Measurements from ENCODE around the gene NLRP7.
"Not testable (repeated sequence)": the region's sequence is repeated elsewhere in the genome, so short reads cannot be mapped to it uniquely, and the experiment has no call there.

NLRP7 gene

DNA sequence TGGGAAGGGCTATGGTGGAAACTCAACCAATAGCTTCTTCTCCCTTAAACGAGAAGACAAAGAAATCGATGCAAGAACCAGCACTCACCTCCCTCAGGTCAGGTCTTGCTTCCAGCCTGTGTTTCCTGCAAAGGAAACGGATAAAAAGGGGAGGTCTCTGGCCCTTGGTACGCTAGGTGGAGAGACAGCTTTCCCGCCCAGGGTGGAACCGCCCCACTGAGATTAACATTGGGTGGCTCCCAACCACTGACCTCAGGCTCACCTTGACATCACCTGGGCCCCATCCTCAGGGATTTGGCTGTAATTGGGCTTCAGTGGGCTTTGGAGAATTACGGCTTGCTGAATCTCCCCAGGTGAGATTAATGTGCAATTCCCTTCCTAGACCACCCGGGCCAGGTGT, at the start of gene NLRP7:
TSS of gene NLRP7 (minus strand) at position 150 of the 400 bp plus-strand sequence.
- DNase-seq: no peak

DNA sequence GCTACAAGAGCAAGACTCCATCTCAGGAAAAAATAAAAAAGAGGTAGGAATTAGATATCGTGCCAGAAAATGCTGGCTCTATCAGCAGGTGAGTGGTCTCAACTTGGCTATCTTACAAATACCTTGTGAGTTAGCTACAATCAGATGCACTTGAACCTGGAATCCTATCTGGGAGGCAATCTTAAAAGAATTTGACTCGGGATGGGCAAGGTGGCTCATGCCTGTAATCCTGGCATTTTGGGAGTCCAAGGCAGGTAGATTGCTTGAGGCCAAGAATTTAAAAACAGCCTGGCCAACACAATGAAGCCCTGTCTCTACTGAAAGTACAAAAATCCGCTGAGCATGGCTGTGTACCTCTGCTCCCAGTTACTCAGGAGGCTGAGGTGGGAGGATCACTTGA, 48.2 kb upstream of the NLRP7 start:
- no peak for DNase-seq

DNA sequence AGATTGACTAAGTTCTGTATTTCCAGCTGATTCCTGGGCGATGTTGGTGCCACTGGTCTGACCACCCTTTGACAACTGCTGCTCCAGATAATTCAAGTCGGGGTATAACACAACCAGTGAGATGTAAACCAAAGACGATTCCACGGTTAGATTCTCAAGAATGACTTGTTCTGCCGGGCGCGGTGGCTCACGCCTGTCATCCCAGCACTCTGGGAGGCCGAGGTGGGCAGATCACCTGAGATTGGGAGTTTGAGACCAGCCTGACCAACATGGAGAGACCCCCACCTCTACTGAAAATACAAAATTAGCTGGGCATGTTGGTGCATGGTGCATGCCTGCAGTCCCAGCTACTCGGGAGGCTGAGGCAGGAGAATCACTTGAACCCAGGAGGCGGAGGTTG, 42.2 kb upstream of the NLRP7 start:
- DNase-seq: not testable (repeated sequence)

DNA sequence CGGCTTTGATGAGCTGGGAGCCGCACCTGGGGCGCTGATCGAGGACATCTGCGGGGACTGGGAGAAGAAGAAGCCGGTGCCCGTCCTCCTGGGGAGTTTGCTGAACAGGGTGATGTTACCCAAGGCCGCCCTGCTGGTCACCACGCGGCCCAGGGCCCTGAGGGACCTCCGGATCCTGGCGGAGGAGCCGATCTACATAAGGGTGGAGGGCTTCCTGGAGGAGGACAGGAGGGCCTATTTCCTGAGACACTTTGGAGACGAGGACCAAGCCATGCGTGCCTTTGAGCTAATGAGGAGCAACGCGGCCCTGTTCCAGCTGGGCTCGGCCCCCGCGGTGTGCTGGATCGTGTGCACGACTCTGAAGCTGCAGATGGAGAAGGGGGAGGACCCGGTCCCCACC, 35.2 kb upstream of the NLRP7 start:
- DNase-seq: not testable (repeated sequence)

DNA sequence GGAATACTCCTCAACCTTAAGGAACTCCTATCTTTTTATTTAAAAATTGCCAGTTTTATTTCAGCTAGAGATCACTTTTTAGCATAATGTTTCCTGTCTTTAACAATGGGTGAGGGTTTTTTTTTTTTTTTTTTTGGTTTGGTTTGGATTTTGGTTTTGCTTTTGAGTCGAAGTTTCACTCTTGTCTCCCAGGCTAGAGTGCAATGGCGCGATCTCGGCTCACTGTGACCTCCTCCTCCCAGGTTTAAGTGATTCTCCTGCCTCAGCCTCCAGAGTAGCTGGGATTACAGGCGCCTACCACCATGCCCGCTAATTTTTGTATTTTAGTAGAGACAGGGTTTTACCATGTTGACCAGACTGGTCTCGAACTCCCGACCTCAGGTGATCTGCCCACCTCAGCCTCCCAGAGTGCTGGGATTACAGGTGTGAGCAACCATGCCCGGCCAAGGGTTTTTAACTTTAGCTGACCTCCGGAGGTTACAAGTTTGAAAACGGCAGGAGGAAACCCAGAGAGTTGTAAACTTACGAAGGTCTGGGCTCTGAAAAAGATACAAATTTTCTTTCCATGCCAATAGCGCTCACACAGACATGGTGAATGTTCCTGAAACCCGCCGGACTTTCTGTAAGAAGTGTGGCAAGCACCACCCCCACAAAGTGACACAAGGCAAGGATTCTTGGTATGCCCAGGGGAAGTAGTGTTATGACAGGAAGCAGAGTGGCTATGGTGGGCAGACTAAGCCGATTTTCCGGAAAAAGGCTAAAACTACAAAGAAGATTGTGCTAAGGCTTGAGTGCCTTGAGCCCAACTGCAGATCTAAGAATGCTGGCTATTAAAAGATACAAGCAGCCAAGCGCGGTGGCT, 26.1 kb upstream of the NLRP7 start:
- DNase-seq: not testable (repeated sequence)

DNA sequence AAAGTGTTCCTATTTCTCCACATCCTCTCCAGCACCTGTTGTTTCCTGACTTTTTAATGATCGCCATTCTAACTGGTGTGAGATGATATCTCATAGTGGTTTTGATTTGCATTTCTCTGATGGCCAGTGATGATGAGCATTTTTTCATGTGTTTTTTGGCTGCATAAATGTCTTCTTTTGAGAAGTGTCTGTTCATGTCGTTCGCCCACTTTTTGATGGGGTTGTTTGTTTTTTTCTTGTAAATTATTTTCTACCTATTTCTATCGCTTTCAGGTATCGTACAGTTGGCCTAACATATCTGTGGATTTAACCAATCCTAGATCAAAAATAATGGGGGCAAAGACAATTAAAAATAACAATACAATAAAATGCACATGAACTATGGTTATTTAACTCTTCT, 24.1 kb upstream of the NLRP7 start:
- DNase-seq: not testable (repeated sequence)

DNA sequence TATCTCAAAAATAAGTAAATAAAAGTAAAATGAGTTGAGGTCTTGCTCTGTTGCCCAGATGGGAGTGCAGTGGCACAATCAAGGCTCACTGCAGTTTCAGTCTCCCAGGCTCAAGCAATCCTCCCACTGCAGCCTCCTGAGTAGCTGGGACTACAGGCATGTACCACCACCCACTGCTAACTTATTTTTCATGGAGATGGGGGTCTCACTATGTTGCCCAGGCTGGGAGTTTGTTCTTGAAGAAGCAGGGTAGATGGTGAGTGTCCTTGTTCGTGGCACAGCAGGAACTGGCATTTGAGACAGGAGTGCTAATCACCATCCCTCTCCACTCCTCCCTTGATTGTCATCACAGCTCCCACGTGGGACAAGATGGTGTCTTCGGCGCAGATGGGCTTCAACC, 22.3 kb upstream of the NLRP7 start:
- no peak for DNase-seq

DNA sequence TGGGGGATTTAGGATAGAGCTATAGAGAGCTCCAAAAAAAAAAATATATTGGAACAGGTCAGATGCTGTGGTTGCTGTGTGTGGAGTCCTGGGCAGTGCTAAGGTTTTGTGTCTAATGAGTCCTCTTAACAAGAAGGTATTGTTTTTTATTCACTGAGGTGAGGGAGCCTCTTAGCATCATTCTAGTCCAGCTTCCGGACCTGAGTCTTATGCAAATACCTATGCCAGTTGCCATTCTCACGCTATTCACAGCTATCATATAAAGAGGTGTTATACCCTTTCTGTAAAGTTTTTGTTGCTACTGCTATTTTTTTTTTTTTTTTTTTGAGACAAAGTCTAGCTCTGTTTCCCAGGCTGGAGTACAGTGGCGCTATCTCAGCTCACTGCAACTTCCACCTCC, 20.3 kb upstream of the NLRP7 start:
- DNase-seq: no peak

DNA sequence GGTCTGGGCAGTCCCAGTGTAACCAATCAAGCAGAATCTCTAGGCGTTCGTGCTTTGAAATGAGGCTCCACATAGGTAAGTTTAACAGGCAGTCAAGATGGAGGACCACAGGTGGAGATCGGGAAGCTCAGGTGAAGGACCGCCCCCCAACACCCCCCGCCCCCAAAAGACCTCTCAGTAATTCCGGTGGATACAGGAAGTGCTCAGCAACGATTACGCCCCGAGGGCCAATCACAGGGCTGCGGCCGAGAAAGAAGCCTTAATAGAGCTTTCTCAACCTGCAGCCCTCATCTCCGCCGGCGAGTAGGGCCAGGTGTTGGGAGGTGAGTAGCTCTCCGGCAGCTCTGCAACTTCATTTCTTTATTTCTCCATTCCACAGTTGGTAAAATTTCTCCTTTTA, 17.7 kb upstream of the NLRP7 start:
- DNase-seq: not testable (repeated sequence)

DNA sequence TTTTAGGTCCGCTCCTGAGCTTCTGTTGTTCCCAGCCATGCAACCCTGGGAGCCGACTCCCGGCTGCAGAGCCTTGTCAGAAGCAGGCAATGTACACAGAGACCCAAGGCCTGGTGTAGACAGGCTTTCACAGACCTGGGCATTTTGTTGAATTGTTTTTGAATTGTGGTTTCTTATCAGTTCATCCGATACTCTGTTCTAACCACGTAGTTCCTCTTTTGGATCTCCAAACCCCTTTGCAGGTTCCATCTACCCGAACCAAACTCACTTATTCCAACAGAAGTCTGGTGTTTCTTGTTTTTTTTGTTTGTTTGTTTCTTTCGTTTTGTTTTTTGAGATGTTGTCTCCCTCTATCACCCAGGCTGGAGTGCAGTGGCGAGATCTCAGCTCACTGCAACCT, 12.5 kb upstream of the NLRP7 start:
- peak; percentile 95 for DNase-seq

DNA sequence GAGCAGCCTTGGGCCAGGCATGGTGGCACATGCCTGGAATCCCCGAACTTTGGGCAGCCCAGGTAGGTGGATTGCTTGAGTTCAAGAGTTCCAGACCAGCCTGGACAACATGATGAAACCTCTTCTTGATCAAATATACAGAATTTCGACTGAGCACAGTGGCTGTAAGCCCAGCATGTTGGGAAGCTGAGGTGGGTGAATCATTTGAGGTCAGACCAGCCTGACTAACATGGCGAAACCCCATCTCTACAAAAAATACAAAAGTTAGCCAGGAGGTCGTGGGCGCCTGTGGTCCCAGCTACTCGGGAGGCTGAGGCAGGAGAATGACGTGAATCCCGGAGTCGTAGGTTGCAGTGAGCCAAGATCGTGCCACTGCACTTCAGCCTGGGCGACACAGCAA, 8.0 kb upstream of the NLRP7 start:
- DNase-seq: no peak

DNA sequence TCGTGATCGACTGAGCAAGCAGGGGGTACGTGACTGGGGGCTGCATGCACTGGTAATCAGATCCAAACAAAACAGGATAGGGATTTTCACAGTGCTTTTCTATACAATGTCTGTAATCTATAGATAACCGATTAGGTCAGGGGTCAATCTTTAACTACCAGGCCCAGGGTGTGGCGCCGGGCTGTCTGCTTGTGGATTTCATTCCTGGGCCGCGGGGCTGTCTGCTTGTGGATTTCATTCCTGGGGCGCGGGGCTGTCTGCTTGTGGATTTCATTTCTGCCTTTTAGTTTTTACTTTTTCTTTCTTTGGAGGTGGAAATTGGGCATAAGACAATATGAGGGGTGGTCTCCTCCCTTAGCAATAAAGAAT, 6.0 kb upstream of the NLRP7 start:
- DNase-seq: not testable (repeated sequence)

DNA sequence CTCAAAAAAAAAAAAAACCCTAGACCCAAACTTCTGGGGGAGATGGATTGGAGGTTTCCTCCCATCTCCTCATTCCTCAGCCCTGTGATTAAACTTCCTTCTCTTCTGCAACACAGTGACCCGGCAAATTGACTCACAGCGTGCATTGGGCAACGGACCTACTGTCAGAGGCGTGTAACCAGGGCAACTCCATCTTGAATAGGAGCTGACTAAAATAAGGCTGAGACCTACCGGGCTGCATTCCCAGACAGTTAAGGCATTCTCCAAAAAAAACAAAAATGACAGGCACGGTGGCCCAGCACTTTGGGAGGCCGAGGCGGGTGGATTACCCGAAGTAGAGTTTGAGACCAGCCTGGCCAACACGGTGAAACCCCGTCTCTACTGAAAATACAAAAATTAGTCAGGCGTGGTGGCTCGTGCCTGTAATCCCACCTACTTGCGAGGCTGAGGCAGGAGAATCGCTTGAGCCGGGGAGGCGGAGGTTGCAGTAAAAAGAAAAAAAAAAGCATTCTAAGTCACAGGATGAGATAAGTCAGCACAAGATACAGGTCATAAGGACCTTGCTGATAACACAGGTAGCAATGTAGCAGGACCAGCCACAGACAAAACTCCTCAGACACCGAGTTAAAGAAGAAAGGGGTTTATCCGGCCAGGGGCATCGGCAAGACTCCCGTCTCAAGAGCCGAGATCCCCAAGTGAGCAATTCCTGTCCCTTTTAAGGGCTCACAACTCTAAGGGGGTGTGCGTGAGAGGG, 5.4 kb upstream of the NLRP7 start:
- DNase-seq: no peak

DNA sequence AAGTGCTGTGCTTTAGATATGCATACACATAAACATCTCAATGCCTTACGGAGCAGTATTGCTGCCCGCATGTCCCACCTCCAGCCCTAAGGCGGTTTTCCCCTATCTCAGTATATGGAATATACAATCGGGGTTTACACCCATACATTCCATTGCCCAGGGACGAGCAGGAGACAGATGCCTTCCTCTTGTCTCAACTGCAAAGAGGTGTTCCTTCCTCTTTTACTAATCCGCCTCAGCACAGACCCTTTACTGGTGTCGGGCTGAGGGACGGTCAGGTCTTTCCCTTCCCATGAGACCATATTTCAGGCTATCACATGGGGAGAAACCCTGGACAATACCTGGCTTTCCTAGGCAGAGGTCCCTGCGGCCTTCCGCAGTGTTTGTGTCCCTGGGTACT, 3.2 kb upstream of the NLRP7 start:
- DNase-seq: not testable (repeated sequence)

DNA sequence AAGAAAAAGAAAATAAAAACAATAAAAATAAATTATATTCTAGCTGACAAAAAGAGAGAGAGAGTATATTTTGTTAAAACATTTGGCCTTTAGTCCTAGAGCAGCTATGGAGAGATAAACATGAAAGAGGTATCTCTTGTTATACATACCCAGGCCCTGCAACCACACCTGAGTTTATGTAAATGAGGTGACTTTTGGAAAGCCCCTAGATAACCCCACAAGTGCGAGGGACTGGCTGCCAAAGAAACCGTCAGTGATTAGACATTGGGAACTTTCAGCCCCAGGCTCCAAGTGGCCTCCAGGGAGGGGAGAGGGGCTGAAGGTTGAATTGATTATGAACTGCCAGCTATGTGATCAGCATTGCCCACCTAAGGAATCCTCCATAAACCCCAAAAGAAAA, 2.1 kb upstream of the NLRP7 start:
- no peak for DNase-seq

DNA sequence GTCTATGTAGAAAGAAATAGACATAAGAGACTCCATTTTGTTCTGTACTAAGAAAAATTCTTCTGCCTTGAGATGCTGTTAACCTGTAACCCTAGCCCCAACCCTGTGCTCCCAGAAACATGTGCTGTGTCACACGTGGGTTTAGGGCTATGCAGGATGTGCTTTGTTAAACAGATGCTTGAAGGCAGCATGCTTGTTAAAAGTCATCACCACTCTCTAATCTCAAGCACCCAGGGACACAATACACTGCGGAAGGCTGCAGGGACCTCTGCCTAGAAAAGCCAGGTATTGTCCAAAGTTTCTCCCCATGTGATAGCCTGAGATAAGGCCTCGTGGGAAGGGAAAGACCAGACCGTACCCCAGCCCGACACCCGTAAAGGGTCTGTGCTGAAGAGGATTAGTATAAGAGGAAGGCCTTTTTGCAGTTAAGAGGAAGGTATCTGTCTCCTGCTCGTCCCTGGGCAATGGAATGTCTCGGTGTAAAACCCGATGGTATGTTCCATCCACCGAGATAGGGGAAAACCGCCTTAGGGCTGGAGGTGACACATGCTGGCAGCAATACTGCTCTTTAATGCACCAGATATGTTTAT, 3.5 kb downstream of the NLRP7 start:
- peak; percentile 22 for DNase-seq

DNA sequence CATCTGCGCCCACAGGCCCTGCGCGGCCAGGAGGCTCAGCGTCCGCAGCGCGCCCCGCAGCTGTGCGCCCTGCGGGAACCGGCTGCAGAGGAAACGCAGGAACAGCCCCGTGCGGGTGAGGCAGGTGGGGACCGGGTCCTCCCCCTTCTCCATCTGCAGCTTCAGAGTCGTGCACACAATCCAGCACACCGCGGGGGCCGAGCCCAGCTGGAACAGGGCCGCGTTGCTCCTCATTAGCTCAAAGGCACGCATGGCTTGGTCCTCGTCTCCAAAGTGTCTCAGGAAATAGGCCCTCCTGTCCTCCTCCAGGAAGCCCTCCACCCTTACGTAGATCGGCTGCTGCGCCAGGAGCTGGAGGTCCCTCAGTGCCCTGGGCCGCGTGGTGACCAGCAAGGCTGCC, 7.8 kb downstream of the NLRP7 start:
- not testable (repeated sequence) for DNase-seq

DNA sequence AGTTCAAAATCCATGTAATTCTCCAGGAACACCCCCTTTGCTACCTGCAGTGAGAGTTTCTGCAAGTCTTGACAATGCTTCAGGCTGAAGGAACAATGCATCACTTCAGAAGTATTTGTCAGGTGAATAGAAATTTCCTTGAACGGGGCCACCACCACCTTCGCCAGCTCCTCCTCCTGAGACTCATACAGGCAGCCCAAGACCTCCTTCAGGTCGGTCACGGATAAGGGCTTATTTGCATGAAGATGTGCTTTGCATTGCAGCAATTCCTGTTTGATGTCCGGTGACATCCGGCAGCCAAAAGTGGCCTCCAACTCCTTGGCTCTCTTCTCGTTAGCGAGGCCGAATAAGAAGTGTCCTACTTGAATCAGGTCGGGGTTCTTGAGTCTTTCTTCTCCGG, 8.4 kb downstream of the NLRP7 start:
- DNase-seq: no peak

DNA sequence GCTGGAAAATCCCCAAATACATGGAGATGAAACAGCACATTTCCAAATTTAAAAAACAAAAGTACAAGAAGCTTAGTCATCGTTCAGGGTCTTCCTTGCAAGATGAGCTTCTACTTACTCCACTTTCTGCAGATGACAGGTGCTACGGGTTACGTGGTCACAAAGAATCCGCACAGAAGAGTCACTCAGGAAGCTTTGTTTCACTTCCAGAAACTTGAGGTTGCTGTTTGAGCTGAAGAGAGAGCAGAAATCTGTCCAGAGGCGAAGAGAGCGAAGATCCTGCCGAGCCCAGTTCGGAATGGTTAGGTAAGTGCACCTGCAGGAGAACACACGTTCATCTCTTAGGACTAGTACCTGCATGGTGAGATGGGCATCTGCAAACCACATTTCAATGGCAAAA, 9.4 kb downstream of the NLRP7 start:
- DNase-seq: no peak

DNA sequence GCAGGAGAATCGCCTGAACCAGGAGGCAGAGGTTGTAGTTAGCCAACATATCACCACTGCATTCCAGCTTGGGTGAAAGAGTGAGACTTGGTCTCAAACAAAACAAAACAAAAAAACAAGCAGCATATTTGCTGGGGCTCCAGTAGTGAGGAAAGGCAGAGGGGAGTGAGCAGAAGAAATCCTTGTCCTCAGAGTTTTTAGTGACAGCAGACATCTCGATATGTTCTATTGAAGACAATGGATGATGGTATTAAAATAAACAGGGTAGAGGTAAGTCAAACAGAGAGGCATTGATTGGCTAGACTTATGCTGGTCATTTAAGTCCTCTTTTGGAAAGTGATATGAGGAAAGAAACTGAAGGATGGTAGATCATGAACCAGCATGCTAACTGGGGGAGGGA, 19.0 kb downstream of the NLRP7 start:
- DNase-seq: peak; percentile 52

DNA sequence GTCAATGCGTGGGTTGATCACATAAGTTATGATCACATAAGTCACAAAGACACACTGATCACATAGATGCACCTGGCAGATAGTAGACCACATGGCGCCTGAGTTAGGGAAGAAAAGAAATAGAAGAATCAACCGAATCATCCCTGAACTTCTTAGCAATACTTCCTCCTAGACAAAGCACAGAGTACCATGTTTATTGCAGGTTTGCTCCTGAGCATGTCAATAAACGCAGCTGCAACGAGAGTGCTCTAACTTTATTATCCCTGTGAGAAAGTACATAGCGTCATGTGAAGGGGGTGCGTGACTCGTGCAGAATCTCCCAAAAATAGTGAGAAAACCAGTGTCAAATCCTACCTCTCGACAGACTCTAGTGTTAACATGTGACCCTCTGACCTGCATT, 24.1 kb downstream of the NLRP7 start:
- DNase-seq: no peak

DNA sequence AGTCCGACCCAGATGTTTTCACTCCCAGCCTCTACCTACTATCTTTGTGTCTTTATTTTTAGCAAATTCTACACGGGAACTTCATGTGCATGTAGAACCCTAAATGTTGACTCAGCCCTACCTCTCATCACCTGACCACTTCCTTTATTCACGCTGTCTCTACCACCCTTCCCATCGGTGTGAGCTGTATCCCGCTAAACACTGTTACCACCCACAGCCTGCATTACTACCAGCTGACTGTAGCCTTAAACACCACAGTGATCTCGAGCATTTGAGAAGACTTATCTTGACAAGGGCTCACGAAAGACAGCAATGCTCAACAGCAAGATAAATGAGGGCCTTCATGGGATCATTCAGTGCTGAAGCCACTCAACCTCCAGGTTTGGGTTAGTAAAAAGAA, 26.2 kb downstream of the NLRP7 start:
- no peak for DNase-seq

DNA sequence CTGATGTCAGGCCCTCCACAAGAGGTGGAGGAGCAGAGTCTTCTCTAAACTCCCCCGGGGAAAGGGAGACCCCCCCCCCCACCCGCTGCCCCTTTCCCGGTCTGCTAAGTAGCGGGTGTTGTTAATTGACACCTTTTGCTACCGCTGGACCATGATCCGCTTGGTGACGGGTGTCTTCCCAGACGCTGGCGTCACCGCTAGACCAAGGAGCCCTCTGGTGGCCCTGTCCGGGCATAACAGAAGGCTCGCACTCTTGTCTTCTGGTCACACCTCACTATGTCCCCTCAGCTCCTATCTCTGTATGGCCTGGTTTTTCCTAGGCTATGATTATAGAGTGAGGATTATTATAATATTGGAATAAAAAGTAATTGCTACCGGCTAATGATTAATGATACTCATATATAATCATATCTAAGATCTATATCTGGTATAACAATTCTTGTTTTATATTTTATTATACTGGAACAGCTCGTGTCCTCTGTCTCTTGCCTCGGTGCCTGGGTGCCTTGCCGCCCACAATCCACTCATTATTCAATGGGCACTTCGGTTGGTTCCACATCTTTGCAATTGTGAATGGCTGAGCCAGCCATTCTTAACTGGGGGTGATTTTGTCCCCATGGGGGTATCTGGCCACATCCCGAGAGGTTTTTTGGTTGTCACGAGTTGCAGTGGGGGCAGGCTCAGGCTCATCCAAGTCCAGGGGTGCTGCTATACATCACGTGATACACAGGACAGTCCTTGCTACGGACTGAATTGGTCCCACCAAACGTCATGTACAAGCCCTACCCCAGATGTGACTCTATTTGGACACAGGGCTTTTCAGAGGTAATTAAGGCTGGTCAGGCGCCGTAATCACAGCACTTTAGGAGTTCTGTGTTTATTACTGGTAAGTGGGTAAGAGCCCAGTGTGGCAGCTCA, 27.4 kb downstream of the NLRP7 start:
- peak; percentile 26 for DNase-seq
